ENCODE measurements around the gene EN2. TPM values are rescaled to one million over a fixed set of nuclear protein-coding genes. Genes with fewer than 3 reads are reported as not detected.

Gene EN2
- total RNA-seq, 1 donor from 2014 or later = 7.2 TPM

GRCh38 chr7:155453296-155454182 lies 4.4 kb upstream of the EN2 start:
- no peak overlapping the region for H3K4me3 Mint-ChIP-seq
- no peak overlapping the region for H3K27ac Mint-ChIP-seq (ENCODE audit: unreplicated experiment)
- no peak for DNase-seq (ENCODE audit: low read depth, low spot score)
- H3K36me3 Mint-ChIP-seq (ENCODE audit: low read depth) = no peaks in the 10 kb centered on the region
- H3K4me1 Mint-ChIP-seq = peaks cover 18% of the 10 kb centered on the region
- TF ChIP-seq CTCF (conservative IDR thresholded peaks at IDR 0.05) = no peak
- peaks cover 95% of the 10 kb centered on the region for H3K27me3 Mint-ChIP-seq (ENCODE audit: low read depth)
- H3K9me3 Mint-ChIP-seq = no peaks in the 10 kb centered on the region

- Mint-ChIP-seq H3K4me3 (peak overlapping the region; percentile 82), H3K27ac (ENCODE audit: unreplicated experiment) (no peak overlapping the region), H3K36me3 (ENCODE audit: low read depth) (peaks cover 2% of the 10 kb centered on the region), H3K27me3 (ENCODE audit: low read depth) (peaks cover 91% of the 10 kb centered on the region), H3K4me1 (peaks cover 22% of the 10 kb centered on the region), H3K9me3 (no peaks in the 10 kb centered on the region)
- no peak for DNase-seq (ENCODE audit: low read depth, low spot score)
- TF ChIP-seq CTCF (conservative IDR thresholded peaks at IDR 0.05) = no peak
Observed at GRCh38 chr7:155454183-155455112, 3.5 kb upstream of the EN2 start.

DNA sequence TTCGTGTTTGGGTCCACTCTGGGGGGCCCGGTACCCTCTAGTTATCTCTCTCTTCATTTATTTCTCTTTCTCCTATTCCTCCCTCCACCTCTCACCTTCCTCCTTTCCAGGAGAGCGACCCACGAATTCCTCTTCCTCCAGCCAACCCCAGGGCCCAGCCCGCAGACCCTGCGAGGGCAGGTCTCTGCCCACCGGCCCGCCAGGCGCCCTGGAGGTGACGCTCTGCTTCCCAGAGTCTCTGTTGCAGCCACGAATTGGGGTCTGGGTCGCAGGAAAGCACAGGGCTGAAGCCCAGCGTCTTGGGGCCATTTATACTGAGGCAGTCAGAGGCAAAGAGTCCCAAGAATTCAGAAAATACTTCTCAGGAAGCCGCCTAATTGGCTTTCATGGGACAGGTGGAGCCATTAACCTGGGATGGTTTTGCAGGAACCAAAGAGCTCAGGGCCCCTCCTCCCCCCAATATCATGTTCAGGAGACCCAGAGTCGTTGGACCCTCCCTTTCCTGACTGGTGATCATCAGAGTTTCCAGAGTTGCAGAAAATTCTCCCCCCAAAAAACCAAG lies 2.7 kb upstream of the EN2 start:
- TF ChIP-seq CTCF (conservative IDR thresholded peaks at IDR 0.05) = no peak
- H3K4me1 Mint-ChIP-seq = peaks cover 23% of the 10 kb centered on the region
- peaks cover 92% of the 10 kb centered on the region for H3K27me3 Mint-ChIP-seq (ENCODE audit: low read depth)
- no peak overlapping the region for H3K27ac Mint-ChIP-seq (ENCODE audit: unreplicated experiment)
- no peak for DNase-seq (ENCODE audit: low read depth, low spot score)
- no peaks in the 10 kb centered on the region for H3K9me3 Mint-ChIP-seq
- H3K4me3 Mint-ChIP-seq = peak overlapping the region; percentile 82
- H3K36me3 Mint-ChIP-seq (ENCODE audit: low read depth) = peaks cover 2% of the 10 kb centered on the region

DNA sequence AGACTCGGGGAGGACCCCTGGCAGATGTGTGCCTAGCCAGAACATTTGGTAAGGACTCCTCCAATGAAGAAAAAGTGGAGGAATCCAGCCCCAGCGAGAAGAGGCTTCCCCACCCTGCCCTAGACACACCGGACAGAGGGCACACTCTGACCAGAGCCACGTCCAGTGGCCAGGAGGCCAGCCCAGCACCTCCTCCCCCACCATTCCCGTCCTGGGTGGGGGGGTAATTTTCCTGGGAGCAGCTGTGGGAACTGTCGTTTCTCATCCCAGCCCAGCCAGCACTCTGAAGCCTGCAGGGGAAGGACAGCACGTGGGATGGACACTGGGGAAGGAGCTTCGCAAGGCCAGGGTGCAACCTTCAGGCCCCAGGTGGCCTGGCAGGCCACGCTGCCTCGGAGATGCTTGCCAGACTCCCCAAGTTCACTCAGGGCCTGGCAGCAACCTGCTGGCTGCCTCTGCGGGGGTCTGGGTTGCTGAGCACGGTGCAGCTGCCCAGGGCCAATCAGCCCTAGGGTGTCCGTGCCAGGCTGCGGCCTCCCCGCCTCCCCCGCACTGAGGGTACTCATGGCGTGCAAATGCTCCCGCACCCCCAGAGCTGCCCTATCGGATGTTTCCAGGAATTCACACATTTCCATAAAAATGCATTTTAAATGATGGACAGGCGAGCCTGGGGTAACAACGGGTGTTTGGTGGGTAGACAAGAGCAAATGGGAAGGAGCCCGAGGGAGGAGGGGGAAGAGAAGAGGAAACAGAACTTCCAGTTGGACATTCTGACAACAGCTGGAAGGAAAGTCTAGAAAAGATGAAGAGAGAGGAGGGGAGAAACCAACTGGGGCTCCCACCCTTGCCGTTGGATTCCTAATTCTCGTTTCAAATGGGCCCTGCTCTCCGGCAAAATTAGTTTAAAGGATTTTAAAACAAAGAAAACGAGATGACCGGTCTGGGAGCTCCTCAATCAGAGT lies 1.9 kb upstream of the EN2 start:
- H3K9me3 Mint-ChIP-seq = no peaks in the 10 kb centered on the region
- H3K36me3 Mint-ChIP-seq (ENCODE audit: low read depth) = peaks cover 2% of the 10 kb centered on the region
- no peak for DNase-seq (ENCODE audit: low read depth, low spot score)
- peak overlapping the region; percentile 91 for H3K4me3 Mint-ChIP-seq
- peaks cover 92% of the 10 kb centered on the region for H3K27me3 Mint-ChIP-seq (ENCODE audit: low read depth)
- H3K4me1 Mint-ChIP-seq = peaks cover 23% of the 10 kb centered on the region
- no peak for TF ChIP-seq CTCF (conservative IDR thresholded peaks at IDR 0.05)
- H3K27ac Mint-ChIP-seq (ENCODE audit: unreplicated experiment) = no peak overlapping the region

Data from neural crest cell (in vitro differentiated cells).